Upper lobe of left lung (tissue), 6 donors: ENCODE measurements around the gene BRF1. TPM values are rescaled to one million over a fixed set of nuclear protein-coding genes. Genes with fewer than 3 reads are reported as not detected.

Experiments
- ATAC-seq, 2 donors: fragments of 200-7000 bp; cut with Tn5 transposase; one replicate each; pipeline ENCODE4 v1.9.1; 2022; ENCODE audit warnings: mild to moderate bottlenecking in 2 of 2, moderate library complexity in 2 of 2; ENCODE audit not compliant: low FRiP score in 2 of 2
- DNase-seq, 2 donors: peaks; one replicate each; pipeline ENCODE4 v3.0.0-alpha.2; 2019 to 2020
- H3K27ac ChIP-seq, 4 donors: fragments of 200-600 bp; sonication (generic); one replicate each; pipeline ENCODE4 v1.5.1; 2016 to 2019
- H3K27me3 ChIP-seq, 4 donors: fragments of 200-600 bp; sonication (generic); one replicate each; pipeline ENCODE4 v1.5.1; 2017 to 2019
- H3K36me3 ChIP-seq, 4 donors: fragments of 200-600 bp; sonication (generic); one replicate each; pipeline ENCODE4 v1.5.1; 2016 to 2019
- H3K4me1 ChIP-seq, 4 donors: fragments of 200-600 bp; sonication (generic); one replicate each; pipeline ENCODE4 v1.5.1; 2018 to 2019
- H3K4me3 ChIP-seq, 4 donors: fragments of 200-600 bp; sonication (generic); one replicate each; pipeline ENCODE4 v1.5.1; 2017 to 2019; ENCODE audit warnings: mild to moderate bottlenecking in 2 of 4, moderate library complexity in 1 of 4
- H3K9me3 ChIP-seq, 4 donors: fragments of 200-600 bp; sonication (generic); one replicate each; pipeline ENCODE4 v1.5.1; 2018 to 2019
- CTCF ChIP-seq, 6 experiments: fragments of 450-650 bp in 4 of 6; fragments of 200-600 bp in 2 of 6; sonication (generic) in 2 of 6; IDR thresholded peaks; one replicate each; pipeline ENCODE4 v1.5.1; 2016 to 2019; ENCODE audit warnings: antibody characterized with exemption in 6 of 6
- EP300 ChIP-seq, 4 donors: sonication (generic); formaldehyde crosslinking; IDR thresholded peaks; one replicate each; pipeline ENCODE4 v1.5.1; 2017; ENCODE audit warnings: antibody characterized with exemption in 4 of 4, control low read depth in 2 of 4
- POLR2A ChIP-seq, 4 donors: fragments of 450-650 bp; IDR thresholded peaks; one replicate each; pipeline ENCODE4 v1.5.1; 2016 to 2017; ENCODE audit warnings: antibody characterized with exemption in 4 of 4, mild to moderate bottlenecking in 2 of 4
- POLR2AphosphoS5 ChIP-seq, 2 donors: sonication (generic); formaldehyde crosslinking; IDR thresholded peaks; one replicate each; pipeline ENCODE4 v1.5.1; 2017; ENCODE audit warnings: antibody characterized with exemption in 2 of 2
- WGBS, 2 donors: methylation state at CpG; one replicate each; pipeline ENCODE4 v1.1.5; 2017 to 2018; 5-methylcytosine and 5-hydroxymethylcytosine counted together
- total RNA-seq, 6 donors: library from RNA; depleted of rRNA in 4 of 6; stranded (reverse); fragments of >200 nt in 4 of 6; gene quantifications; one replicate each; pipeline versions ENCODE4 v1.1.0 to v1.2.1, GENCODE V29; 2016 to 2021
- donor health status: DM: no; HTN: no; CAD: no; lungs with moderate emphysema.
- donor health status: DM: no; HTN: yes; CAD: no; lungs with severe emphysema.

The BRF1 gene
- total RNA-seq, 6 donors from 2014 or later: 38.6 to 195 (median 52.7) TPM

GRCh38 chr14:105187935-105188524 is 112.8 kb downstream of the BRF1 start:
- H3K27me3 ChIP-seq: no peaks in the 10 kb centered on the region
- TF ChIP-seq CTCF (IDR thresholded peaks at IDR 0.05) (peak in 4 of 6 experiments; percentile 25 to 53 (median 48)), EP300 (IDR thresholded peaks at IDR 0.05) (no peak)
- H3K4me1 ChIP-seq: peaks cover 4 to 7% (median 5%) of the 10 kb centered on the region in 4 donors
- 70 to 82% methylated on average over 12 to 14 of the region's 14 CpGs for WGBS, 2 donors
- peaks cover 0 to 7% (median 2%) of the 10 kb centered on the region in 4 donors for H3K9me3 ChIP-seq
- no peaks in the 10 kb centered on the region for H3K36me3 ChIP-seq
- H3K27ac ChIP-seq: no peak overlapping the region
- DNase-seq: peak; percentile 63 to 76
- no peak overlapping the region for H3K4me3 ChIP-seq
- ATAC-seq: peak; percentile 35 to 38

GRCh38 chr14:105187116-105187515 is 113.7 kb downstream of the BRF1 start:
- Histone ChIP-seq H3K4me1 (peaks cover 3 to 10% (median 4%) of the 10 kb centered on the region in 4 donors), H3K27ac (no peak overlapping the region), H3K36me3 (no peaks in the 10 kb centered on the region), H3K9me3 (peaks cover 0 to 7% (median 2%) of the 10 kb centered on the region in 4 donors), H3K4me3 (no peak overlapping the region), H3K27me3 (no peaks in the 10 kb centered on the region)
- TF ChIP-seq POLR2A (IDR thresholded peaks at IDR 0.05) (no peak), CTCF (IDR thresholded peaks at IDR 0.05) (no peak), POLR2AphosphoS5 (IDR thresholded peaks at IDR 0.05) (no peak), EP300 (IDR thresholded peaks at IDR 0.05) (no peak)
- ATAC-seq: peak in 1 of 2 donors; percentile 45
- 68 to 72% methylated on average over 4 of the region's 4 CpGs for WGBS, 2 donors
- DNase-seq: peak in 1 of 2 donors; percentile 71

DNA sequence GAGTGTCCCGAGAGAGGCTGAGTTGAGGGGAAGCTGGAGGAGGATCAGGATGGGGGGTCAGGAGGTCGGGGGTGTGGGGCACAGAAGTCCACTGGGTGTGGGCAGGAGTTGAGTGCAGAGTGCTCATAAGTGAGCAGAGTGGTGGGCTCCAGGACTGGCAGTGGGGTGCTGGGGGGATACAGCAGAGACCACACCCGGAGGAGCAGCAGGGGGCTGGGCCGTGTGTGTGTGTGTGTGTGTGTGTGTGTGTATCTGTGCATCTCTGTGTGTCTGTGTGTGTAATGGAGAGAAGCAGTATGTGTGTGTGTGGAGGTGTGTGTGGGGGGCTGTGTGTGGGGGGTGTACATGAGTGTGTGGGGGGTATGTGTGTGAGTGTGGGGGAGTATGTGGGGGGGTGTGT is 114.8 kb downstream of the BRF1 start:
- ATAC-seq (no peak), DNase-seq (peak in 1 of 2 donors; percentile 18)
- Histone ChIP-seq H3K36me3 (no peaks in the 10 kb centered on the region), H3K27me3 (no peaks in the 10 kb centered on the region), H3K4me3 (no peak overlapping the region), H3K4me1 (peaks cover 11 to 18% (median 14%) of the 10 kb centered on the region in 4 donors), H3K9me3 (peaks cover 0 to 7% (median 2%) of the 10 kb centered on the region in 4 donors), H3K27ac (no peak overlapping the region)
- TF ChIP-seq EP300 (IDR thresholded peaks at IDR 0.05) (no peak), POLR2A (IDR thresholded peaks at IDR 0.05) (no peak)
- WGBS, 2 donors: 13 to 43% methylated on average over 4 of the region's 4 CpGs

- Histone ChIP-seq H3K27ac (no peak overlapping the region), H3K9me3 (peaks cover 0 to 7% (median 2%) of the 10 kb centered on the region in 4 donors), H3K4me3 (no peak overlapping the region), H3K27me3 (no peaks in the 10 kb centered on the region), H3K4me1 (peaks cover 19 to 25% (median 22%) of the 10 kb centered on the region in 4 donors), H3K36me3 (no peaks in the 10 kb centered on the region)
- peak in 1 of 2 donors; percentile 74 for DNase-seq
- no peak for ATAC-seq
- TF ChIP-seq CTCF (IDR thresholded peaks at IDR 0.05) (no peak), POLR2A (IDR thresholded peaks at IDR 0.05) (no peak), POLR2AphosphoS5 (IDR thresholded peaks at IDR 0.05) (no peak), EP300 (IDR thresholded peaks at IDR 0.05) (no peak)
- 88 to 90% methylated on average over 13 to 15 of the region's 18 CpGs for WGBS, 2 donors
Observed at GRCh38 chr14:105185001-105185400, 115.8 kb downstream of the BRF1 start.

DNA sequence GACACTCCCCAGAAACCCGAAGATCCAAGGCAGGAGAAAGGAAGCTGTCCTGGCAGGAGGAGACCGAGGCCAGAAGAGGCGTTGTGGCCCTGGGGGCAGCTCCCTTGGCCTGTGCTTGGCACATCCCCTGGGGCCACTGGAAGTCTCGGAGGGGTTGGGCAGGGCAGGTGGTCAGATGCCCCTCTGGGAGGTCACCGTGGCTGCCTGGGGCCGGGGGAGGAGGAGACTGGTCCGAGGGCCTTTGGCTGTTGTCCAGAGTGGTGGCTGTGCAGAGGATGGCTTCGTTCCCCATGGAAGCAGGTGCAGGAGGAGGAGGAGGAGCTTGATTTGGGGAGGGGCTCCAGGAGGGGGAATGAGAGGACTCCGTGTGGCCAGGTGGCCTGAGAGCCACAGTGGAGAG is 116.3 kb downstream of the BRF1 start:
- no peak overlapping the region for H3K4me3 ChIP-seq
- DNase-seq: peak in 1 of 2 donors; percentile 65
- TF ChIP-seq POLR2A (IDR thresholded peaks at IDR 0.05): no peak
- TF ChIP-seq POLR2AphosphoS5 (IDR thresholded peaks at IDR 0.05): no peak
- TF ChIP-seq CTCF (IDR thresholded peaks at IDR 0.05): no peak
- TF ChIP-seq EP300 (IDR thresholded peaks at IDR 0.05): no peak
- peaks cover 0 to 7% (median 2%) of the 10 kb centered on the region in 4 donors for H3K9me3 ChIP-seq
- H3K36me3 ChIP-seq: no peaks in the 10 kb centered on the region
- WGBS, 2 donors: 73 to 80% methylated on average over 6 to 9 of the region's 9 CpGs
- H3K27me3 ChIP-seq: no peaks in the 10 kb centered on the region
- H3K27ac ChIP-seq: no peak overlapping the region
- peaks cover 20 to 30% (median 26%) of the 10 kb centered on the region in 4 donors for H3K4me1 ChIP-seq
- no peak for ATAC-seq
